Retinal pigment epithelial cell (primary cell): ENCODE data around the gene CCDC14.
"Not testable (repeated sequence)": the region's sequence is repeated elsewhere in the genome, so short reads cannot be mapped to it uniquely, and the experiment has no call there.

Experiments used
- DNase-seq: peaks from one replicate; pipeline ENCODE4 v3.0.0-alpha.2; 2010; ENCODE audit warnings: low read depth
- H3K4me3 ChIP-seq: 2 replicates; pipeline ENCODE4 v1.5.1; 2011; ENCODE audit warnings: mild to moderate bottlenecking, low read length, control low read depth, moderate library complexity
- CTCF ChIP-seq: conservative IDR thresholded peaks from 2 replicates; pipeline ENCODE4 v1.5.1; 2011; ENCODE audit warnings: low read depth, low read length, control low read depth, inconsistent platforms

Gene CCDC14

GRCh38 chr3:123960781-123961507 lies at the start of gene CCDC14:
CCDC14 (minus strand) TSS chr3:123961229; CDS start chr3:123961173, 56 bp downstream.
- peak; percentile 6 for TF ChIP-seq CTCF
- H3K4me3 ChIP-seq, result peak within 1 kb of the TSS; percentile 97
- DNase-seq, result peak; percentile 92

GRCh38 chr3:124008321-124008720 lies 47.3 kb upstream of the CCDC14 start:
- DNase-seq, result not testable (repeated sequence)

DNA sequence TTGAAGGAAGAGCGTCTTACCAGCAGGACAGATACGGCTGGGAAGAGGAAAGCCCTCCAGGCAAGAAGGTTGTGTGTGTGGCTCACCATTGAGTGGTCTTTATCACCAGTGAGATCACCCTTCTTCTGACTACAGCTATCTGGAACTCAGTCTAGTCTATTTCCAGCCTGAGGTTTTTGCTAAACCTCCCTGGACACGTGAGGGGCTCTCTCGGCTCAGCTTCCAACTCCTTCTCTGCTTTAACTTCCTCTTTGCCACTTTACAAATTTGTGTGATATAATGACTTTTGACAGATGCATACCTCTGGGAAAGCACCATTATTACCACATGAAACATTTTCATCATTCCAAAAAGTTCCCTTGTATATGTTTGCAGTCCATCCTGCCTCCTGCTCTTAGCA lies 46.2 kb upstream of the CCDC14 start:
- H3K4me3 ChIP-seq, result no peak overlapping the region
- peak; percentile 8 for DNase-seq
- TF ChIP-seq CTCF, result no peak

More at GRCh38 chr3:124008321-124008720, 47.3 kb upstream of the CCDC14 start:
- not testable (repeated sequence) for H3K4me3 ChIP-seq

DNA sequence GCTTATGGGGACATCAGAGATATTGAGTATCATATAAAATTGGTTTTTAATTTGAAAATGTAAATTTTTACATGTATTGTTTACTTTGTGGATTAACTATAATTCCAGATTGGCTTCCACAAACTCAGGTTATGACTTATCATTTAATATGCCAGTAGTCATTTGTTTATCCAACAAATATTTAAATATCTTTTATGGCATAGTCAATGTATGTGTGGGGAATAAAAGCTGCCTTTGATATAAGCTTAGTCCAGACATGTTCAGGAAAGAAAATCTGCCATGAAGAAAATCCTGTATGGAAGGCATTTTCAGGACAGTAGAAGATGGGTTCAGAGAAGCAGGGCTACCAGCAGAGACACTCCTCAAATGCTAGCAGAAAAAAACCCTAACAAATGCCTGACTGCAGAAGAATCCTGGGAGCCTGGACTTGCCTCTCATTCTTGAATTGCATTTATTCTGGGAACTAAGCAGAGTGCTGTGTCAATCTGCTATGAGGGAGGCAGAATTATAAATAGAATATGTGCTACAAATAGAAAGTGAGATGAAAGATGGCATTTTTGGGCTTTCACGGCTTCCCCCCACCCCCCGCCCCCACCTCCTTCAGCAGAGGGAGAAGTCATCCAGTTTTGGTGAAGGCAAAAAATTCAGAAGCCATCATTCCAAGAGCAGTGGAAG lies 41.5 kb upstream of the CCDC14 start:
- H3K4me3 ChIP-seq, DNase-seq: not testable (repeated sequence)

DNA sequence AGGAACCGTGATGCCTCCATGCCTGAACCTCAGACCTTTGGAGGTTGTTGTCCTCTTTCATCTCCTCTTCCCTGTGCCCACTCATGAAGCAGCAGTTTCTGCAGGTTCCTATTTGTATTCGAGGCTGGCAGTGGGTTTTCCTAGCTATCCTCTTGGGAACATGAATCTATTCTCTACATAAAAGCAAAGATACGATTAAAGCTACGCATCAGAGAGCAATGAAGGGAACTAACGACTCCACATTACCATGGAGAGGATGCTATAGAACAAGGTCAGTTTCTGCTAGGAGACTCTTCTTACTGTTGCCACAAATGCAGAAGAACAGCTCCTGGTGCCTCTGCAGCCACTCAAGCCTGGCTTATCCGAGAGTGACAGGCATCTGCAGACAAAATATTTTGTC lies 40.3 kb upstream of the CCDC14 start:
- H3K4me3 ChIP-seq, DNase-seq: not testable (repeated sequence)

DNA sequence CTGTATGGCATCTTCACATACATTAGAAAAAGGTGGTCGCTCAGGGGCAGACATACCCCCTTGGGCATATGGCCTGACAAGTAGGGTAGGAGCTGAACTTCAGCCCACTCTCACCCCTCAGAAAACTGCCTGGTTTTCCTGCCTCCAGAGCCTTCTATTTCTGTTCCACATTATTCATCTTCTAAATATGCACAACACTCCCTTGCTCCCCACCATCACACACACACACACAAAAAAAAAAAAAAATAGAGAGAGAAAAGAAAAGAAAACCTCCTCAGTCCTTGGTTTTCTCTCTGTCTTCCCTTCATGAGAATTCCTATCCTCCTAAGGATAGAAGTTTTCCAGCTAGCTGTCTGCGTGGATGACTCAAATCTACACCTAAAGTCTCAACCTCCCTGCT lies 36.5 kb upstream of the CCDC14 start:
- no peak for TF ChIP-seq CTCF
- no peak for DNase-seq

GRCh38 chr3:123993818-123994217 lies 32.8 kb upstream of the CCDC14 start:
- no peak for TF ChIP-seq CTCF
- DNase-seq, result no peak
- no peak overlapping the region for H3K4me3 ChIP-seq

More for the DNA sequence above, 36.5 kb upstream of the CCDC14 start:
- H3K4me3 ChIP-seq, result no peak overlapping the region

DNA sequence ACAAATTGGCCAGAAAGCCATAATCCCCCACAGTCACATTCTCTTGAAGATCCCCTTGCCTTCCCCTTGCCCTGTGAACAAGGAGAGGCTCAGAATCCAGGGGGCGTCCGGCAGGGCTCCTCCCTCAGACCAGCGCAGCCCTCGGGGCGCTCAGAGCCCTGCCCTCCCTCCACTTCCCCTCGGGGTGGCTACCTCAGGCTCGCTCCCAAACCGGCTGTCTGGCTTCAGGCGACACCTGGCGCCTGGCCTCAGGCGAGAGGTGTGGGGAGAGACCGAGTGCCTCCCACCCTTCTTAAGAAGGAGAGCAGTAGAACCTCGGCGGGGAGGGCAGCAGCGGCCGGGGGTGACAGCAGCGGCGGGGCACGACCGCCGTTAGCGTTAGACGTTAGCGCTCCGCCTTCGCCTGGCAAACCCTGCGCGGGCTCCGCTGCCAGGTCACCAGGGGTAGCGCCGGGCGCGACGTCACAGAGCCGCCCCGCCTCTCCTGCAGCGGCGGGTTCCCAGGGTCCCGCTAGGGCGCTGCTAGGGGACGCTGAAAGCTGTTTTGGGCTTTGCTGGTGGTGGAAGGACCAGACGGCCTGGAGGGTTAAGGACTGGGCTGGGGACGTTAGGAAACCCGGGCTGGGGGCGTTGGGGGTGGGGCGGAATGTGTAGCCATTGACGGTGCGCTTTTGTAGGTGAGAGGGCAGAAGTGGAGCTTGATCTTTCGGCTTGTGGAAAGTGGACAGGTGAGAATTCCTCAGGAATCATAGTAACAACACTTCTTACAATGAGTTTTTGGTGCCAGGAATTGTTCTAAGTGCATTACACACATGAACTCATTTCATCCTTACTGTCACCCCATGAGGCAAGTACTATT lies 30.9 kb upstream of the CCDC14 start, which contains the start of gene ROPN1:
Gene ROPN1 (minus strand): TSS at position 395 of the 859 bp plus-strand sequence. CDS start 11,643 bp downstream, outside the sequence.
- not testable (repeated sequence) for DNase-seq
- H3K4me3 ChIP-seq, result peak within 1 kb of the TSS; percentile 30

- H3K4me3 ChIP-seq, result no peak overlapping the region
- no peak for TF ChIP-seq CTCF
- DNase-seq, result no peak
Measured at GRCh38 chr3:123986427-123986826, 25.4 kb upstream of the CCDC14 start.
